Measurements from ENCODE around the gene NHSL1. TPM values are rescaled to one million over a fixed set of nuclear protein-coding genes. Genes with fewer than 3 reads are reported as not detected.
A peak's percentile ranks its signal among the peaks of the same experiment; 100 is the strongest.

The NHSL1 gene
- total and polyA plus RNA-seq, 9 of the 15 experiments (the other 6 are each of a cell fraction or from before 2014, with no cell fraction given): 0.09 to 0.20 TPM; not detected in 7

DNA sequence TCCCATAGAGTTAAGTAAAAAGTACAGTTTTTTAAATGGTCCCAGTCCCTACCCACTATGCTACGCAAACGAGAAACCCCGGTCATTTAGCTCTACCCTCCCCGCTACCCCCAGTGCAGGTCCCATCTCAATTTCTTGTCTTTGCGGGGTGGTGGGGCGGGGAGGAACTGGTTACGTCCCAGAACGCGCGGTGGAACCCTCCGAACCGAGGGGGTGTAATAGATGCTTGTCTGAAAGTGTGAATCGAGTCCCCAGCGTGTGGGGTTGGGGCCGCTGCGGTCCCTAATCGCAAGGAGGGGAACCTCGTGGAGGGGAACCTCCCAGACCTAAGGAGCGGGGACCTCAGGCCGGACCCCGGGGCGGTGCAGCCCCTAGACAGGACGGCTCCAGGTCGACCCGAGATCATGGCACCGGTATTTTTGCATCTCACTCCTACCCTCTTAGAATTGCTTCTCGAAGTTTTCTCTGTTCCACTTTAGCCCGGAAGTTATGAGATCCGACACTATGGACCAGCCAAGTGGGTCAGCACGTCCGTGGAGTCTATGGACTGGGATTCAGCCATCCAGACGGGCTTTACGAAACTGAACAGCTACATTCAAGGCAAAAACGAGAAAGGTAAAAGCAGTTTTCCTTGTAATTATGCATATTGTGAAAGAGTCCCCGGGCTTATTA lies 94.5 kb downstream of the NHSL1 start (continued):
- TF ChIP-seq, protein P1, sequence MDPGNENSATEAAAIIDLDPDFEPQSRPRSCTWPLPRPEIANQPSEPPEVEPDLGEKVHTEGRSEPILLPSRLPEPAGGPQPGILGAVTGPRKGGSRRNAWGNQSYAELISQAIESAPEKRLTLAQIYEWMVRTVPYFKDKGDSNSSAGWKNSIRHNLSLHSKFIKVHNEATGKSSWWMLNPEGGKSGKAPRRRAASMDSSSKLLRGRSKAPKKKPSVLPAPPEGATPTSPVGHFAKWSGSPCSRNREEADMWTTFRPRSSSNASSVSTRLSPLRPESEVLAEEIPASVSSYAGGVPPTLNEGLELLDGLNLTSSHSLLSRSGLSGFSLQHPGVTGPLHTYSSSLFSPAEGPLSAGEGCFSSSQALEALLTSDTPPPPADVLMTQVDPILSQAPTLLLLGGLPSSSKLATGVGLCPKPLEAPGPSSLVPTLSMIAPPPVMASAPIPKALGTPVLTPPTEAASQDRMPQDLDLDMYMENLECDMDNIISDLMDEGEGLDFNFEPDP (CRISPR knock-in tag; IDR thresholded peaks at IDR 0.05): no peak
- TF ChIP-seq, protein P2, sequence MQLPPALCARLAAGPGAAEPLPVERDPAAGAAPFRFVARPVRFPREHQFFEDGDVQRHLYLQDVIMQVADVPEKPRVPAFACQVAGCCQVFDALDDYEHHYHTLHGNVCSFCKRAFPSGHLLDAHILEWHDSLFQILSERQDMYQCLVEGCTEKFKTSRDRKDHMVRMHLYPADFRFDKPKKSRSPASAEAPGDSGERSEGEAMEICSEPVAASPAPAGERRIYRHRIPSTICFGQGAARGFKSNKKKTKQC (CRISPR knock-in tag; IDR thresholded peaks at IDR 0.05): peak; percentile 17; the same call in 1 of the 2 replicates
- TF ChIP-seq SRSF7 (optimal IDR thresholded peaks at IDR 0.05; ENCODE audit: low read depth, low read length): no peak
- no peak for TF ChIP-seq CHD2 (IDR thresholded peaks at IDR 0.05; ENCODE audit: low read depth, low read length)
- no peak for TF ChIP-seq LEF1 (IDR thresholded peaks at IDR 0.05)
- TF ChIP-seq PML (IDR thresholded peaks at IDR 0.05; ENCODE audit: low read length): no peak
- TF ChIP-seq CSDE1 (IDR thresholded peaks at IDR 0.05): no peak
- no peak for TF ChIP-seq XRCC3 (IDR thresholded peaks at IDR 0.05)
- peak; percentile 3 for TF ChIP-seq KDM5B (IDR thresholded peaks at IDR 0.05; ENCODE audit: insufficient replicate concordance, low read depth, low read length)
- TF ChIP-seq ZNF431 (CRISPR knock-in tag; IDR thresholded peaks at IDR 0.05): no peak
- TF ChIP-seq, protein P3, sequence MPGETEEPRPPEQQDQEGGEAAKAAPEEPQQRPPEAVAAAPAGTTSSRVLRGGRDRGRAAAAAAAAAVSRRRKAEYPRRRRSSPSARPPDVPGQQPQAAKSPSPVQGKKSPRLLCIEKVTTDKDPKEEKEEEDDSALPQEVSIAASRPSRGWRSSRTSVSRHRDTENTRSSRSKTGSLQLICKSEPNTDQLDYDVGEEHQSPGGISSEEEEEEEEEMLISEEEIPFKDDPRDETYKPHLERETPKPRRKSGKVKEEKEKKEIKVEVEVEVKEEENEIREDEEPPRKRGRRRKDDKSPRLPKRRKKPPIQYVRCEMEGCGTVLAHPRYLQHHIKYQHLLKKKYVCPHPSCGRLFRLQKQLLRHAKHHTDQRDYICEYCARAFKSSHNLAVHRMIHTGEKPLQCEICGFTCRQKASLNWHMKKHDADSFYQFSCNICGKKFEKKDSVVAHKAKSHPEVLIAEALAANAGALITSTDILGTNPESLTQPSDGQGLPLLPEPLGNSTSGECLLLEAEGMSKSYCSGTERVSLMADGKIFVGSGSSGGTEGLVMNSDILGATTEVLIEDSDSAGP (CRISPR knock-in tag; IDR thresholded peaks at IDR 0.05): no peak
- TF ChIP-seq, protein P4, sequence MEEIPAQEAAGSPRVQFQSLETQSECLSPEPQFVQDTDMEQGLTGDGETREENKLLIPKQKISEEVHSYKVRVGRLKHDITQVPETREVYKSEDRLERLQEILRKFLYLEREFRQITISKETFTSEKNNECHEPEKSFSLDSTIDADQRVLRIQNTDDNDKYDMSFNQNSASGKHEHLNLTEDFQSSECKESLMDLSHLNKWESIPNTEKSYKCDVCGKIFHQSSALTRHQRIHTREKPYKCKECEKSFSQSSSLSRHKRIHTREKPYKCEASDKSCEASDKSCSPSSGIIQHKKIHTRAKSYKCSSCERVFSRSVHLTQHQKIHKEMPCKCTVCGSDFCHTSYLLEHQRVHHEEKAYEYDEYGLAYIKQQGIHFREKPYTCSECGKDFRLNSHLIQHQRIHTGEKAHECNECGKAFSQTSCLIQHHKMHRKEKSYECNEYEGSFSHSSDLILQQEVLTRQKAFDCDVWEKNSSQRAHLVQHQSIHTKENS (CRISPR knock-in tag; IDR thresholded peaks at IDR 0.05): no peak
- no peak for TF ChIP-seq GABPB1 (CRISPR knock-in tag; IDR thresholded peaks at IDR 0.05)
- no peak for TF ChIP-seq MEF2A (IDR thresholded peaks at IDR 0.05; ENCODE audit: control insufficient read depth, low read depth, low read length)
- TF ChIP-seq, protein P5, sequence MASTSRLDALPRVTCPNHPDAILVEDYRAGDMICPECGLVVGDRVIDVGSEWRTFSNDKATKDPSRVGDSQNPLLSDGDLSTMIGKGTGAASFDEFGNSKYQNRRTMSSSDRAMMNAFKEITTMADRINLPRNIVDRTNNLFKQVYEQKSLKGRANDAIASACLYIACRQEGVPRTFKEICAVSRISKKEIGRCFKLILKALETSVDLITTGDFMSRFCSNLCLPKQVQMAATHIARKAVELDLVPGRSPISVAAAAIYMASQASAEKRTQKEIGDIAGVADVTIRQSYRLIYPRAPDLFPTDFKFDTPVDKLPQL (IDR thresholded peaks at IDR 0.05; ENCODE audit: extremely low read depth, insufficient read length): no peak
- no peak for TF ChIP-seq RBM34 (IDR thresholded peaks at IDR 0.05; ENCODE audit: borderline replicate concordance, insufficient read depth, low read length)
- TF ChIP-seq, protein P6, sequence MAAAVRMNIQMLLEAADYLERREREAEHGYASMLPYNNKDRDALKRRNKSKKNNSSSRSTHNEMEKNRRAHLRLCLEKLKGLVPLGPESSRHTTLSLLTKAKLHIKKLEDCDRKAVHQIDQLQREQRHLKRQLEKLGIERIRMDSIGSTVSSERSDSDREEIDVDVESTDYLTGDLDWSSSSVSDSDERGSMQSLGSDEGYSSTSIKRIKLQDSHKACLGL (CRISPR knock-in tag; IDR thresholded peaks at IDR 0.05; ENCODE audit: borderline replicate concordance, poor library complexity, severe bottlenecking): no peak
- no peak for TF ChIP-seq ZNF239 (CRISPR knock-in tag; IDR thresholded peaks at IDR 0.05)

Data from K562 (cell line).